GM15510 (cell line): Measurements from ENCODE around the gene NUMB.

ENCODE experiments used
- POLR2A ChIP-seq: IDR thresholded peaks from 3 replicates; pipeline ENCODE4 v1.6.1; 2011; ENCODE audit warnings: borderline replicate concordance; ENCODE audit not compliant: insufficient read length; ENCODE audit errors: extremely low read depth

The NUMB gene

DNA sequence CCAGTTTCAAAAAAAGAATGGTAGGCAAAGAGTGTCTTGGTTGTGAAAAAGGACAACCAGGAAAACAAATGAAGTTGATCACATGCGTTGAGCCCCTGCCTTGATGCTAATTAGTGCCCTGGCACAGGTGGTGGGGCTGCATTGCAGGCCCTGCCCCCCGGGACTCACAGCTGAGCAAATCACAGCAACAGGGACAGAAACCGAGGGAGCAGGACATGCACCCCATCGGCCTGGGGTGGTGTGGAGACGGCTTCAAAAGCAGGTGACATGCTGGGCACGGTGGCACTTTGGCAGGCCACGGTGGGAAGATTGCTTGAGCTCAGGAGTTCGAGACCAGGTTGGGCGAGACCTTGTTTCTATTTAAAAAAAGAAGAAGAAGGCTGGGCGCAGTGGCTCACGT lies 222.2 kb downstream of the NUMB start:
- TF ChIP-seq POLR2A: no peak

DNA sequence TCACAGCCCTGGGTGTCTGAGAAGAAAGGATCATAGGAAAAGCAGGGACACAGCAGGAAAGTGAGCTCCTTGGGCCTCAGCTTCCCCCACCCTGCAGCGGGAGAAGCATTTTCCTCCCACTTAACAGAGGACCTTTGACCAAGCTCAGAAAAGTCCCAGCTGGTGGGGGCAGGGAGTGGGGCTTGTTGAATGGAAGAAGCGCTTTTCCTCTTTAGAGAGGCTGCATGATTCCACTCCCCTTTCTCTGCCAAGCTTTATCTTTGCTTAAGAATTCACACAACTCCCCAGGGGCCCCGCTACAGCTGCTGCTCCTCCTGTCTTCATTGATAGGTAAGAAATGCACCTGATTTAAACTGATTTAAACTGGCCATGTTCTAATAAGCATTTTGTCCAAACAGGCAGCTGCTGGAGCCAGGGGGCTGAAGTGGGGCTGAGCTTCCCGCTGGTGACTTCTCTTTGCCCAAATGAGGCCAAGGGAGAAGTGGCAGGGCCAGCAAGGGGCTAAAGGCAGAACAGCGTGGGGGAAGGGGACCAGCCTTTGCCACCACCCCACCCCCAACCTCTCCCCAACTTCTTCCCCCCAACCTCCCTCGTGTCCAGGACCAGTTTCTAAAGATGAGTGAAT lies 222.7 kb downstream of the NUMB start:
- no peak for TF ChIP-seq POLR2A

DNA sequence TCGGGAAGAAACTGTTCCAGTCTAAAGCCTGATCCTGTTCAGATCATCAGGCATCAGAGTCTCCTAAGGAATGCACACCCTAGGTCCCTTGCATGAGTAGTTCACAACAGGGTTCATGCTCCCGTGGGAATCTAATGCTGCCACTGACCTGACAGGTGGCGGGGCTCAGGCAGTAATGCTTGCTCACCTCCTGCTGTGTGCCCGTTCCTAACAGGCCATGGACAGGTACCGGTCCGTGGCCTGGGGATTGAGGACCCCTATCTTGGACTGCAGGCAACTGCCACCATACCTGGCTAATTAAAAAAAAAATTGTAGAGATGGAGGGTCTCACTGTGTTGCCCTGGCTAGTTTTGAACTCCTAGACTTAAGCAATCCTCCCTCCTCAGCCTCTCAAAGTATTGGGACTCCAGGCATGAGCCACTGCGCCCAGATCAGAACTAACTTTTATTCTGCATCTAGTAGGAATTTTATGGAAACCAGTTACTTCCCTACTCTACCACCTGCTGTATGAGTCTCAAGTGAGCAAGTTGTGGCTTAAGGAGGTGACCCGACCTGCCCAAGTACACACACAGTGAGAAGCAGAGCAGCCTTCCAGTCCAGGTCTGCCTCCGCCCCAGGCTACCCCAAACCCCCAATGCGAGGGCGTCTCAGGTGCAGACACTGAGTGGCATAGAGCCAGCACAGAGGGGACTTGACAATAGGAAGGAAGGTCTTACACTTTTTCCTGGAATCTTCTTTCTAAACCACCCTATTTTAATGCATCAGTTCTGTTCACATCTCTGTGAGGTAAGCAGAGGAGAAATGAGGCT lies 223.6 kb downstream of the NUMB start:
- no peak for TF ChIP-seq POLR2A

DNA sequence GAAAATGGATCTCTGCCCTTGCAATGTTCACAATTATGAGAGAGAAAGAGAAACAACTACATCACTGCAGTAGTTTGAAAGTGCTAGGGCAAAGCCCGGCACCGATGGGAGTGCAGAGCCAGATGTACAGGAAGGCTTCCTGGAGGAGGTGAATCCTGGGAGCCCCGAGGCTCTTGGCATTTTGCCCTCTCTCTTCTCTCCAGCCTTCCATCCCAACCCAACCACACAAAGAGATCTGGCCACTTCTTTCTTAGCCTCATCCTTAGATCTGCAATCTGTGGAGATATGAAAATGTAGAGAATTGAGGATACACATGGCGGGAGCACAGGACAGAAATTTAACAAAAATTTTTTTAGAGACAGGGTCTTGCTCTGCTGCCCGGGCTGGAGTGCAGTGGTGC lies 224.3 kb downstream of the NUMB start:
- TF ChIP-seq POLR2A: no peak

DNA sequence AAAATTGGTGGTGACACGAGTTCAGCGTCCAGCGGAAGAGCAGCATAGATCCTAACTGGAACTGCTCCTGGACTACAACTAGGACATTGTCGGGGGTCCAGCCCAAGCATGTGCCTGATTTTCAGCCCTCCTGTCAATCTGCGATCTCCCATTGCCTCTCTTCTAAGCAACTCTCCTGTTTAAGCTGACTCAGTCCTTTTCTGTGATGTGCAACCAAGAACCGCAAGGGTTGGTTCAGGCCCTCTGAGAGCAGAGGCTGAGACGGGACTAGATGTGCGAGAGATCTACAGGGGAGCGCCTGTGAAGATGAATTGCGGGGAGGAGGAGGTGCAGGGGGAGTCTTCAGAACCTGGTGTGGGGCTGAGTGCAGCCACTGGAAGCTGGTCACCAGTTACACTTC lies 224.8 kb downstream of the NUMB start:
- no peak for TF ChIP-seq POLR2A

DNA sequence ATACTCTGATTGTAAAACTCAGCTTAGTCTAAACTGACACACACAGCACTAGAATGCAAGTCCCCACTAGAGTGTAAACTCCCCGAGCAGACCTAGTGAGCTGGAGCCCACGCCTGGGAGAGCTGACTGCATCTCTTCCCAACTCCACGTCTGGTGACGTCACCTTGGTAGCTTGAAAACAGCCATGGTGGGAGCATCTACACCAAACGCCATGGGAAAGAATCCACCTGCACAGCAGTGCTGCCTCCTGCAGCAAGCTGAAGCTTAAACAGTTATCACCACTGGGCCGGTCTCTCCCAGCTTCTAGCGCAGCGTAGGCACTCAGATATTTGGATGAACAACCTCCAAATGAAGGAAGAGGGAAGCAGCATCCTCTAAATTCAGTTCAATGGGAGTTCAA lies 225.4 kb downstream of the NUMB start:
- TF ChIP-seq POLR2A: no peak

DNA sequence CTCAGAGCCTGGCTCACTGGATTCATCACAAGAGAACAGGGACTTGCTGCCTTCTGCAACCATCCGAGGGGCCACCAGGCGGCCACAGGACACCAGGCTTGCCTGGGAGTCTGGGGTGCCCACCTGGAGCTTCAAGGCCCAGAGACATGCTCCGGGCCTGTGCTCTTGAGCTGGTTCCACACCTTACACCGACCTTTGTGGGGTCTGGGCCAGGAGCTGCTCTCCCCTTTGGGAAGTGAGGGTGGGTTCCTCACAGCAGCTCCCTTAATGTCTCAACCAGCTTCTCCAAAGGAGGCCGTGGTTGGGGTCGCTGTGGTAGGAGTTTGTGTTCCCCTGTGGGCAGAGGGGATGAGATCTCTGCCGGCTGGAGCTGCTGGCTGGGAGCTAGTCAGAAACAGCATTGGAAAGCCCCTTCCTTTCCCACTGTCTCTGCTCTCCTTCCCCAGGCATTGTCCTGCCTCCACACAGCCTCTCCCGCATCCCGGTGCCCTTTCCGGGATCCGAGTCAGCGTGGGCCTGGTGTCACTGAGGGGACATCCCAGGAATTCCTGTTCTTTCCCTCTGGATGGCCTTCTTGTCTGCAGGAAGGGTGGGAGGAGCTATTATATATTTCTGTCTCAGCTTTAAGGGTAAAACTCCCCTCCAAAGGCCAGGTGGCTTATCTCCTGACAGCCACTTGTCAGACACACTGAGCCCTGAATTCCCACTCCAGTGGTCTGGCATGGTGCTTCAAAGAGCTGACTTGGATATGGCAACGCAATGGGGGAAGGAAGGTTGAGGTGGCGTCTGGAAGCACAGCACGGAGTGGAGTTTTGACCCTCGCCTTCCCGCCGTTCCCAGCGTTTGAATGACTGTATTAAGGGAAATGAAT lies 226.1 kb downstream of the NUMB start:
- no peak for TF ChIP-seq POLR2A

DNA sequence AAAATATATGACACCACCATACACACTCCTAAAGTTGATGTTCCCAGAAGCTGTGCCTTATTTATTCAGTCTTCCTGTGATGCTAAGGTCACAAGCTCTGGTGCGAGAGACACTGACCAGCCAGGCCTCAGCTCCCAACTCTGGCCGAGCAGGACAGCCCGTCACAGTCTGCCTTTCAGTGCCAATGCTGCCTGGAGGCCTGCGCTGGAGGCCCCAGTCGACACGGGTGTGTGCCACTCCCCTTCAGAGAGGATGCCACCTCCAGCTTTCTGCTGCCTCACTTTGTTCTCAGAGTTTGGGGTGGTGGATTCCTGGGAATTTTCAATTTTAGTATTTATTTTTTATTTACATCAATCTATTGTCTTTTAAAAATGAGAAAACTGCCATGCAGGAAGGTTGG lies 228.3 kb downstream of the NUMB start:
- TF ChIP-seq POLR2A: no peak

DNA sequence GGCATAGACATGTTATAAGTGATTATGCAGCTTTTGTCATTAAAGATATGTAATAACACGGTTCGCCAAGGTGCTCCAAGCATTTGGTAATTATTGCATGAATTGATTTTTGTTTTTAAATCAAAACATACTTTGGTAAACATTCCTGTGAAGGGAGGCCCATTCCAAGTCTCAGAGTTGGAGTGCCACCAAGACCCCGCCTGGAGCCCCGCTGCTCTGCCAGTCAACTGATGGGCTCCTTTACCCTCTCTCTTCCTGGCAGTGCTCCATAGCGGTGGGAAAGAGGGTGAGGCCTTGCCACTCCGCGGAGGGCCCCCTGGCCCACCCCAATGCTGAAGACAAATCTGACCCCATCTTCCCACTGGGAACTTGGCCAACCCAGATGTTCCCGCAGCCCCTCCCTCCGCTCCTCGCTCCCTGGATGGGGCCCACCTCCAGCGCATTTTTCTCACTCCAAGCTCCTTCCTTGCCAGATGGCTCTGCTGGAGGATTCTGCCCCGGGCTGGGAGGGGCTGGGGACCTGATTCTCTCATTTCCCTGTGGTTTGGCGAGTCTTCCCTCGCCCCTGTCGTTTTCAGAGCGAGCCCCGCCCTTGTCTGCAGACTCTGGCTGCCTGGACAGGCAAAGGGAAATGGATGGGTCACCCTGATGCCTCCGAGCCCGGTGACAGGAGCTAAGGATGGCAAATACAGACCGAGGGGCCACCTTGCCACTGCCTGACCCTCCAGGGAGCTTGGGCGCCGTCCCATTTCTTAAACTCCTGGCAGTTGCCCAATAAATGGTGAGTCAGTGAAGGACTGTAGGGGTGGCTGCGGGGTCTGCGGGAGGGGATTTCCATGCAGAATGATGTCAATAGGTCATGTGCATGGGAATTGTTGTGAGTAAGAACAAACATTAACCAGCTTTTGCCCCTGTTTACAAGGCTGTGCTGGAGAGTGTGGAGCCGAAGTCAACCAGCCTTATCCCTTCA lies 230.2 kb downstream of the NUMB start:
- TF ChIP-seq POLR2A: no peak

DNA sequence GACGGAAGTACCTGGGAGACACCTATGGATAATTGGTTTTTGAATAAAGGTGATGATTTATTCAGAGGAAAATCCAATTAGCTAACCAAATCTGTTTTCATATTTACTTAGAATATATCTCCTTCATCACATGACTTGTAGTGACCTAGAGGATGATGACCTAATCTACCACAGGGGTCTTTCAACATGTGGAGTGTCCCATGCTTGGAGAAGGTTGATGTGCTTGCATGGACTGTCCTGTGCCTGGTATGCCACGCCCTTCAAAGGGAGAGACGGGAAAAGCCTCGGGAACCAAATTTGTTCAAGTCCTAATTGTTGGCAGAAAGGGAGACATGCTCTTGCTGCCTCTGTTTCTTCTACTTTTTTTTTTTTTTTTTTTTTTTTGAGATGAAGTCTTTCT lies 232.8 kb downstream of the NUMB start:
- no peak for TF ChIP-seq POLR2A
